Melanocyte of skin (primary cell): ENCODE measurements around the gene CLEC4E. TPM values are rescaled to one million over a fixed set of nuclear protein-coding genes. Genes with fewer than 3 reads are reported as not detected.

Experiments
- small RNA-seq, 2 donors: library from RNA; depleted of rRNA; stranded (forward); fragments of <200 nt; gene quantifications; one replicate each; pipeline ENCODE3, GENCODE V24; 2012
- total RNA-seq, 2 donors: library from RNA; depleted of rRNA; stranded (reverse); fragments of >200 nt; gene quantifications; 2 replicates each; pipeline ENCODE4 v1.2.3, GENCODE V29; 2012

CLEC4E gene, protein sequence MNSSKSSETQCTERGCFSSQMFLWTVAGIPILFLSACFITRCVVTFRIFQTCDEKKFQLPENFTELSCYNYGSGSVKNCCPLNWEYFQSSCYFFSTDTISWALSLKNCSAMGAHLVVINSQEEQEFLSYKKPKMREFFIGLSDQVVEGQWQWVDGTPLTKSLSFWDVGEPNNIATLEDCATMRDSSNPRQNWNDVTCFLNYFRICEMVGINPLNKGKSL
- total RNA-seq = not detected

DNA sequence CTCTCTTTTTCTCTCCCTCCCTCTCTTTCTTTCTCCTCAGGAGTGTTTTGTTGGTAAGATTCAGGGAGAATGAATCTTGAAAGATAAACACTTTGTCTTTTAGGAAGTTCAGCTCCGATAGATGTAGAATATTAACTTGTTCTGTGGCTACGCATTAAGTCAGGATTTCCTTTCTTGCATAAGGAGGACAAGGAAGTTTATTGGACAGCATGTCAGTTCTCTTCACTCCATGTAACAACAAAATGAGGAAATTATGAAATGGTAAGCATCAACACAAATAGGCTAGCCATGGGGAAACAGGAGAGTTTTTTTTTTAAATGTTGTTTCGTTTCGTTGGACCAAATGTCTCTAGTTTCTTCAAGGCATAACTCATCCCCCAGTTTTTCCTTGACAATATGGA, at the start of gene CLEC4E:
CLEC4E (minus strand) TSS at position 75 of the 400 bp plus-strand sequence. CDS start 108 bp downstream, outside the sequence.

DNA sequence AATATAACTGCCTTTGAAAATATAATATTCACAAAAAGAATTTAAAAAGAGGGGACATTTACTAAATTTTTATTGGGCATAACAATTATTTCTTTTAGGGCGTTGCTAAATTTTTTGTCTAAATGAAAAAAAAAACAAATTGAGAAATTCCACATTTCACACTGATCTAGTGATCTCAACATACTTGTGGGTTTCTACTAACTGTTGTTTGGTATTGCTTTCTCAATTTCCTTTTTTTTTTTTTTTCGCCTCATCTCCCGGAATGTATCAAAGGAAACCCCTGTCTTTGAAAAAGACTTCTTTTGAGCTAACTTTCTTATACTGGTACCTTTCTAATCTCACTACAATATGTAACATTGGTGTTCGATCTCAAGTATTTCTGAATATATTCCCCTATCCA, 27.4 kb downstream of the CLEC4E start, which contains the start of gene CLEC4D:
CLEC4D (plus strand) TSS at position 248 of the 400 bp plus-strand sequence. CDS start 230 bp downstream, outside the sequence.

Small RNA genes within 50 kb of the gene (small RNA-seq; reads per million reads assigned to genes)
- 0 reads per million in 2 donors for gene RNU6-275P

Other genes with a start within 250 kb of the CLEC4E start
- gene CLEC6A, start 84.9 kb downstream of the CLEC4E start, total RNA-seq = not detected
- not detected for gene CLEC4D, start 27.4 kb downstream of the CLEC4E start, total RNA-seq
- gene AICDA, start 72.0 kb upstream of the CLEC4E start, total RNA-seq = not detected
- gene MFAP5, start 121.9 kb upstream of the CLEC4E start, total RNA-seq = not detected
- 10 to 100 TPM; 24.4 to 36.6 TPM for gene RIMKLB, start 157.1 kb upstream of the CLEC4E start, total RNA-seq